Measurements from ENCODE around the gene PAQR8. TPM values are rescaled to one million over a fixed set of nuclear protein-coding genes. Genes with fewer than 3 reads are reported as not detected.
A peak's percentile ranks its signal among the peaks of the same experiment; 100 is the strongest.

The PAQR8 gene
- total and polyA plus RNA-seq, 2 of the 13 experiments (the other 11 are each of a cell fraction or from before 2014, with no cell fraction given), result 37.7 to 50.7 TPM

- no peak; the same call in 1 of the 2 replicates for TF ChIP-seq SMAD3 (CRISPR knock-in tag; IDR thresholded peaks at IDR 0.05)
- no peak for TF ChIP-seq SMARCE1 (IDR thresholded peaks at IDR 0.05; ENCODE audit: borderline replicate concordance)
- no peak for TF ChIP-seq ZNF746 (CRISPR knock-in tag; IDR thresholded peaks at IDR 0.05)
- no peak for TF ChIP-seq HNF1B (CRISPR knock-in tag; IDR thresholded peaks at IDR 0.05)
- peak; percentile 59; the same call in 1 of the 2 replicates for TF ChIP-seq HINFP (CRISPR knock-in tag; IDR thresholded peaks at IDR 0.05; ENCODE audit: low read depth)
- TF ChIP-seq ZNF333 (CRISPR knock-in tag; IDR thresholded peaks at IDR 0.05; ENCODE audit: borderline replicate concordance), result no peak
- no peak for TF ChIP-seq IRF1 (CRISPR knock-in tag; IDR thresholded peaks at IDR 0.05; ENCODE audit: low read depth)
- TF ChIP-seq KMT2B (CRISPR knock-in tag; IDR thresholded peaks at IDR 0.05), result peak; percentile 55; the same call in 1 of the 2 replicates
- TF ChIP-seq BCL3 (CRISPR knock-in tag; IDR thresholded peaks at IDR 0.05), result no peak
- 0 out of 2 replicates have a peak, but pooled peaks have one; percentile 34 for TF ChIP-seq ZNF605 (CRISPR knock-in tag; IDR thresholded peaks at IDR 0.05)
- TF ChIP-seq JDP2 (CRISPR knock-in tag; IDR thresholded peaks at IDR 0.05; ENCODE audit: borderline replicate concordance), result no peak
- TF ChIP-seq MTERF4 (CRISPR knock-in tag; IDR thresholded peaks at IDR 0.05), result no peak
- TF ChIP-seq POLR2A (IDR thresholded peaks at IDR 0.05; ENCODE audit: insufficient read depth in 1 of 2, low read depth in 2 of 2, low read length in 2 of 2), result no peak
- TF ChIP-seq ZBTB39 (CRISPR knock-in tag; IDR thresholded peaks at IDR 0.05), result peak; percentile 97
- no peak for TF ChIP-seq ZBTB21 (CRISPR knock-in tag; IDR thresholded peaks at IDR 0.05)
- TF ChIP-seq HNRNPUL1 (IDR thresholded peaks at IDR 0.05; ENCODE audit: low read depth, low read length), result no peak
- no peak for TF ChIP-seq GPBP1L1 (CRISPR knock-in tag; IDR thresholded peaks at IDR 0.05)
- no peak for TF ChIP-seq ZNF256 (CRISPR knock-in tag; conservative IDR thresholded peaks at IDR 0.05)
Observed at GRCh38 chr6:52363228-52363867, 1.4 kb downstream of the PAQR8 start (continued).
